Breast epithelium (tissue), 3 donors: ENCODE measurements around the gene PTPRN2.

Experiments used
- POLR2A ChIP-seq: fragments of 450-650 bp; IDR thresholded peaks from one replicate; pipeline ENCODE4 v1.6.1; 2016; ENCODE audit warnings: antibody characterized with exemption, mild to moderate bottlenecking, moderate library complexity
- TF ChIP-seq, protein P1 (sequence below), 3 donors: fragments of 450-650 bp; IDR thresholded peaks; one replicate each; pipeline ENCODE4 v1.5.1; 2016 to 2017; ENCODE audit warnings: antibody characterized with exemption in 3 of 3, mild to moderate bottlenecking in 3 of 3, moderate library complexity in 3 of 3

DNA sequence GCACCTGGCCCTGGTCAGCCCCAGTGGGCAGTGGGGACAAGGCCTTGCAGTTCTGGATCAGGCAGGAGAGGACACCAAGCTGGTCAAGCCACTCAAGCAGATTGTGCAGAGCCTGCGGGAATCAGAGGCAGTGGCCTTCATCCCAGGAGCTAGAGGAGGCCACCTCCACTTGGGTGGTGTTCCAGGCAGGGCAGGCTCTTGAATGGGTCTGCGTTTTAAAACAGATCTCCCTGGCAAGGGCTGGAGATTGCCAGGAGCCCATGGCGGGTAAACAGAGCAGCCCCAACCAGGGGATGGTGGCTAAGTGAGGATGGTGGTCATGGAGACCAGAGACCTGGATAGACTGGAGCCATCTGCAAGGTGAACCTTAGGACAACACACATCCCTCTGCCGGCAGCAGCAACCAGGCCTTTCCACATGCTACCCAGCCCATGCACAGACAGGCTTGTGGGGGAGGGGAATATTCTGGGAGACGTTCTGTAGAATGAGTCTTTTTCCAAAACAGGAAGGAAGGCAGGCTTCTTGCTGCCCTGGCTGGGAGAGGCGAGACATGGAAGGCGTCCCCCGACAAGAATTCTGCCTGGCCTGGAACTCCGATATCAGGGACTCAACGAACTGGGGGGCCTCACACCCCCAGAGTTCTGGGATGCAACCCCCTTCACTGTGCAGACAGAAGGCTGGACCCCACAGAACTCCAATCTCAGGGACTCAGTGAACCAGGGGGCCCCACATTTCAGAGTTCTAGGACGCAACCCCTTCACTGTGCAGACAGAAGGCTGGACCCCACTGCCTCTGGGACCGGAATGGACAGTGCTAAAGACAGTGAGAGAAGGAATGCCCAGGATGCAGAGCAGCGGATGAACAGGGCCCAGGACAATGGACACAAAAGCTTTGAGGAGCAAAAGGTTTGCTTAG lies 264.8 kb downstream of the PTPRN2 start:
- no peak for TF ChIP-seq POLR2A
- TF ChIP-seq, protein P1, sequence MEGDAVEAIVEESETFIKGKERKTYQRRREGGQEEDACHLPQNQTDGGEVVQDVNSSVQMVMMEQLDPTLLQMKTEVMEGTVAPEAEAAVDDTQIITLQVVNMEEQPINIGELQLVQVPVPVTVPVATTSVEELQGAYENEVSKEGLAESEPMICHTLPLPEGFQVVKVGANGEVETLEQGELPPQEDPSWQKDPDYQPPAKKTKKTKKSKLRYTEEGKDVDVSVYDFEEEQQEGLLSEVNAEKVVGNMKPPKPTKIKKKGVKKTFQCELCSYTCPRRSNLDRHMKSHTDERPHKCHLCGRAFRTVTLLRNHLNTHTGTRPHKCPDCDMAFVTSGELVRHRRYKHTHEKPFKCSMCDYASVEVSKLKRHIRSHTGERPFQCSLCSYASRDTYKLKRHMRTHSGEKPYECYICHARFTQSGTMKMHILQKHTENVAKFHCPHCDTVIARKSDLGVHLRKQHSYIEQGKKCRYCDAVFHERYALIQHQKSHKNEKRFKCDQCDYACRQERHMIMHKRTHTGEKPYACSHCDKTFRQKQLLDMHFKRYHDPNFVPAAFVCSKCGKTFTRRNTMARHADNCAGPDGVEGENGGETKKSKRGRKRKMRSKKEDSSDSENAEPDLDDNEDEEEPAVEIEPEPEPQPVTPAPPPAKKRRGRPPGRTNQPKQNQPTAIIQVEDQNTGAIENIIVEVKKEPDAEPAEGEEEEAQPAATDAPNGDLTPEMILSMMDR (IDR thresholded peaks at IDR 0.05) = no peak
